Measurements from ENCODE around the gene SH3TC1.

Gene SH3TC1

DNA sequence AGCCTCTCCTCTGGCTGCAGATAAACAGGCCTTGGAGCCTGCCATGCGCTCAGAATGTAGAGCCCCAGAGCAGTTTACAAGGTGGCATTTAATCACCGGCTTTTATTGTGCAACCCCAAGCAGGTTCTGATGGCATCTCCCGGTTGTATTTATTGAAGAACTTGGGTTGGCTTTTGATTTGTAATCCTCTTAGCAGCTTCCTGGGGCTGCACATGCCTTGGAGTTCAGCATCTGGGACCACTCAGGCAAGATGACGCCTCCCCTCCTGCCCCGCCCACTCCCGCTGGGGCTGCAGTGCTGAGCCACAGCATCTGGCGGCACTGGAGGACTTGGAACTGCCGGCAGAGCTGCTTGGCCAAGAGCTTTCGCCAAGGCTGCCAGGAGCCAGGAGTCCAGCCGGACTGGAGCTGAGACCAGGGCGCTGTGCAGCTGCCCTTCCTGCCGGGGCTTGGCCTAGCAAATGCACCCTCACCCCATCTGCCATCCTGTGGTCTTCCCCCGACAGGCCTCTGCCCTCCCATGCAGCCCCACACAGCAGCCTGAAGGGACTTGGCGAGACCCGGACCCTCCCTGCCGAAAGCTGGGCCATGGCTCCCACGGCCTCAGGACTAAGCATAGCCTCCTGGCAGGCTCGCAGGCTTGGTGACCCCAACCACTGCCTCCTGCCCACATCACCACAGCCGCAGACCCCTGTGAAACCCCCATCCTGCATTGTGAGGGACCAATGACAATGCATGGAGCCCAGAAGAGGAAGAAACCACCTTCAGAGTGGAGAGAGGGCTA lies 75.9 kb downstream of the SH3TC1 start:
- DNase-seq (ENCODE audit: low read depth in 3 of 3, low spot score in 1 of 3) = no peak

- no peak for DNase-seq (ENCODE audit: low read depth in 3 of 3, low spot score in 1 of 3)
Measured at GRCh38 chr4:8275548-8275910, 76.4 kb downstream of the SH3TC1 start.

GRCh38 chr4:8276358-8277240 lies 77.5 kb downstream of the SH3TC1 start:
- no peak for DNase-seq (ENCODE audit: low read depth in 3 of 3, low spot score in 1 of 3)

GRCh38 chr4:8277356-8278008 lies 78.4 kb downstream of the SH3TC1 start:
- DNase-seq (ENCODE audit: low read depth in 3 of 3, low spot score in 1 of 3) = no peak

GRCh38 chr4:8278009-8278395 lies 78.9 kb downstream of the SH3TC1 start:
- DNase-seq (ENCODE audit: low read depth in 3 of 3, low spot score in 1 of 3) = no peak

GRCh38 chr4:8278421-8279287 lies 79.6 kb downstream of the SH3TC1 start:
- DNase-seq (ENCODE audit: low read depth in 3 of 3, low spot score in 1 of 3) = no peak

DNA sequence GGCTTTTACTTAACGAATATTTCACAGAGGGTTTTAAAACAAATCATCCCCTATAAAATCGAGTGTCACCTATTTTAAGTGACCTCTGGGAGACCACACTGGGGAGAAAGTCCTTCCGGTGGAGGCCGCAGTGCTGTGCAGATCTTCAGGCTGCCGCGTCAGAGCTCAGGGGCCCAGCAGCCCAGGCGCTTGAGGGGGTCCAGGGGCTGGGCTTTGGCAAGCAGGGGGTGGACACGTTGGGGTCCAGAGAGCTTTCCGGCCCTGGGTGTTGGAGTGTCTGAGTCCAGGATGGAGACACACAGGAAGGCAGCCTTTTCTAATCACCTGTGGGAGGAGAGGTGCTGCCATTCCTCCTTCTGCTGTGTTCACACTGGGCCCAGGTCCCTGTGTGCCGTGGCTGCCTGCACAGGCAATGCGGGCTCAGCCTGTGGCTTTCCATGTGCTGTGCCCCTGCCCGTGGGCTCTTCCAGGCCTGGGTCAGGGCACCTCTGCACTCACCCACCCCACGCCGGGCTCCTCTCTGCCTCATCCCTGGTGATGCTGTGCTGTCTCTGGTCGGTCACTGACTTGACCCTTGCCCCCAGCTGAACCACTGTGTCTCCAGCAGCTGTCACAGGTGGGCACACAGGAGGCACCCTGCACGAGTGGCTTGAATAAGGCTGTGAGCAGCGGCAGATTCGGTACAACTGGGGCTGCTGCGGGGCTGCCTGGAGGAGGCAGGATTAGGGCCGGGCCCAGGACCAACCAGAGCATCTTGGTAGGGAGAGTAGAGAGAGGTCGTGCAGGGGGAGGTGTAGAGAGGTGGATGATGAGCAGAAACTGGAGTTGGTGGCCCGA lies 80.4 kb downstream of the SH3TC1 start:
- no peak for DNase-seq (ENCODE audit: low read depth in 3 of 3, low spot score in 1 of 3)

- DNase-seq (ENCODE audit: low read depth in 3 of 3, low spot score in 1 of 3) = no peak
Measured at GRCh38 chr4:8280158-8280875, 81.2 kb downstream of the SH3TC1 start.

DNA sequence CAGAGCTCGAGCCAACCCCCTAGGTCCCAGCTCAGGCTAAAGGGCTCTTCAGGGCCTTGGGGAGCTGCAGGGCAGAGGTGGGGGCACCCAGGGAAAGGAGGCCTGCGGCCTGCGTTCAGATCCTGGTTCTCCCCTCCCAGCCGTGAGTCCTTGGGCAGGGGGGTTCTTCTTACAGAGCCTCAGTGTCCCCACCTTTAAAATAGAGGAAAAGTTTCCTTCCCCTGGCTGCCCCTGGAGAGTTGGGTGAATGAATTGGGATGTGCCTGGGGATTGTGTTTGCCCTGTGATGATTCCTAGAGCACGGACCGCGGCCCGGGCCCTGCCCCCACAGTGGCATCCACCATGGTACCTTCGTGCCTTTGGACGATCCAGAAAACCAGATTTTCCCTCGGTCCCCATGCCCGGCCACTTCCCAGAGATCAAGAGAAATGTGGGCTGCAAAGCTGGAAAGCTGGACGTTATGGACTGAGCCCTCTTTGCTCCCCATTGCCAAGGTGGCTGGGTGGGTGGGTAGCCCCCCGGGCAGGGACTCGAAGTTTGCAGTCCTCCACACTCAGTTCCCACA lies 81.9 kb downstream of the SH3TC1 start:
- DNase-seq (ENCODE audit: low read depth in 3 of 3, low spot score in 1 of 3) = no peak

GRCh38 chr4:8281519-8282133 lies 82.5 kb downstream of the SH3TC1 start:
- no peak for DNase-seq (ENCODE audit: low read depth in 3 of 3, low spot score in 1 of 3)

- DNase-seq (ENCODE audit: low read depth in 3 of 3, low spot score in 1 of 3) = no peak
Measured at GRCh38 chr4:8282134-8282641, 83.1 kb downstream of the SH3TC1 start.

DNA sequence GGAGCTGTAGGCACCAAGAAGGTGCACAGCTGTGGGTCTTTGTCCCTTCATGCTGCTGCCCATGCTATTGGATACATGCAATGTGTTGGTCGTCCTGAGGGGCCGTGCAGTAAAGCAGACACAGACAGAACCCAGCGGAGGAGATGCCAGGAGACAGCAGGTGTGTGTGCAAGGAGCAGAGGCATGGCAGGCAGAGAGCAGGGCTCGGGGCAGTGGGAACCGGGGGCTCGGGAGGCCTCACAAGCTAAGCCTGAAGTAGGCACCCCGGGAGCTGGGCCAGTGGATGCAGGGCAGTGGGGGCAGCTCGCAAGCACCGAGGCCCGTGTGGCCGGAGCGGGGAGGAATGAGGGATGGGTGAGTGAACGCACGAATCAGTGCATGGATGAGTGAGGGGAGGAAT lies 83.7 kb downstream of the SH3TC1 start:
- no peak for DNase-seq (ENCODE audit: low read depth in 3 of 3, low spot score in 1 of 3)

GRCh38 chr4:8283161-8283560 lies 84.1 kb downstream of the SH3TC1 start:
- no peak for DNase-seq (ENCODE audit: low read depth in 3 of 3, low spot score in 1 of 3)

DNA sequence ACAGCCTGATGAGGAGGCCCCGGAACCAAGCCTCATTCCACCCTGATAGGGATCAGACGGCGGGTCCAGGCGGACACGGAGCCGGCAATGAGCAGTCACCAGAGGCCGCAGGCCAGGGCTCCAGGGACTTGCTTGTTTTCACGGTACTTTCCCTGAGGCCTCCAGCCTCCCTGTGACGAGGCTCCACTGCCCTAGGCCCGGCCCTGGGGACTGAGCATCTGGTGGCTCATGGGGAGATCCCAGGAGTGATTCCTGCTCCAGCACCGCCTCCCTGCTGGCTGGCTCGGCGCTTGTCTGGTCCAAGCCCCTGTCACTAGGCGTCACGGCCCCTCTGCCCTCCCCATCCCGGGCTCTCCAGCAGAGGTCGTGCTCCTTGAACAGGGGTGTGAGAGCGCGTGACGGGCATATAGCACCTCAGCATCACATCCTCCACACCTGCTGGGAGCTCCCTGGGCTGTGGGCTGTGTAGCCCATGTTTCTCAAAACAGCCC lies 84.6 kb downstream of the SH3TC1 start:
- DNase-seq (ENCODE audit: low read depth in 3 of 3, low spot score in 1 of 3) = no peak

- DNase-seq (ENCODE audit: low read depth in 3 of 3, low spot score in 1 of 3) = no peak
Measured at GRCh38 chr4:8284391-8284790, 85.3 kb downstream of the SH3TC1 start.

DNA sequence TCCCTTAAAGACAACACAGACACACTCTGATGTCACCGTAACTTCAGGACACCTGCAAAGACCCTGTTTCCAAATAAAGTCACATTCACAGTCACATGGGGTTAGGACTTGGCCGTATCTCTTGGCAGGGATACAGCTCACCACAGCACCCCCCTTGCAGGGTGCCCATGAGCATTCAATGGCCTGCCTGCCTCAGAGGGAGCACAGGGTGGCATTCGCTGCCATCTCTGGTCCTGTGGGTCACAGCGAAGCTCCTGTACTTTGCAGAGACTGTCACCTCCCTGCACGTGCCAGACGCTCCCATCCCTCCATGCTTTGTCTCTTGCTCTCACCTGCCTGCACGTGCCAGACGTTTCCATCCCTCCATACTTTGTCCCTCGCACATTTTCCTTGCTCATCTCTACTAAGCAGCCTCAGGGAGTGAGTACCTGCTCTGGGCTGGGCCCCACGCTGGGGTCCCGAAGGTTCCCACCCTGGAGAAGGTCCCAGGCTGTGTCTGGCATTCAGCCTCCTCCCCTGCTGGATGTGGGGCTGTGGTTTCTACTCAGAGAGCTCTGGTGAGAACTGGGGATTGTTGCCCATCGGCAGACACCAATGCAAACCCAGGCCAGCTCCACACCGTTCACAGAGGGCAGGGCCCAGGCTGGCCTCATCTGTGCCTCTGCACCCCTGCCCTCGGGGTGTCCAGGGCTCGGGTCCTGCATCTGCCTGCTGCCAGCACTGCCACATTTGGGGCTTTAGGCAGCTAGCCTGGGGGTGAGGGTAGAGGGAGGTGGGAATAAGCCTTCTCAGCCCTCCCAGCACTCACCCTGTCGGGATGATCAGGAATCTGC lies 86.3 kb downstream of the SH3TC1 start:
- no peak for DNase-seq (ENCODE audit: low read depth in 3 of 3, low spot score in 1 of 3)

- no peak for DNase-seq (ENCODE audit: low read depth in 3 of 3, low spot score in 1 of 3)
Measured at GRCh38 chr4:8285976-8286718, 87.1 kb downstream of the SH3TC1 start.
